CD4-positive, alpha-beta T cell treated with Interleukin-15 for 4 hours (primary cell): Measurements from ENCODE around the gene UTP18.
"Not testable (repeated sequence)": the region's sequence is repeated elsewhere in the genome, so short reads cannot be mapped to it uniquely, and the experiment has no call there.

Experiments used
- DNase-seq: peaks from one replicate; pipeline ENCODE4 v3.0.0-alpha.2; 2020; ENCODE audit warnings: low spot score

UTP18 gene

GRCh38 chr17:51259564-51260236 lies 646 bp upstream of the UTP18 start, which contains the start of gene MBTD1:
MBTD1 (minus strand) TSS chr17:51260049; CDS start chr17:51225161, 34,888 bp downstream.
- peak; percentile 95 for DNase-seq

- no peak for DNase-seq
Observed at GRCh38 chr17:51261024-51261963, 948 bp downstream of the UTP18 start.

- DNase-seq, result no peak
Observed at GRCh38 chr17:51263006-51263405, 2.7 kb downstream of the UTP18 start.

- DNase-seq, result not testable (repeated sequence)
Observed at GRCh38 chr17:51264466-51264865, 4.1 kb downstream of the UTP18 start.

DNA sequence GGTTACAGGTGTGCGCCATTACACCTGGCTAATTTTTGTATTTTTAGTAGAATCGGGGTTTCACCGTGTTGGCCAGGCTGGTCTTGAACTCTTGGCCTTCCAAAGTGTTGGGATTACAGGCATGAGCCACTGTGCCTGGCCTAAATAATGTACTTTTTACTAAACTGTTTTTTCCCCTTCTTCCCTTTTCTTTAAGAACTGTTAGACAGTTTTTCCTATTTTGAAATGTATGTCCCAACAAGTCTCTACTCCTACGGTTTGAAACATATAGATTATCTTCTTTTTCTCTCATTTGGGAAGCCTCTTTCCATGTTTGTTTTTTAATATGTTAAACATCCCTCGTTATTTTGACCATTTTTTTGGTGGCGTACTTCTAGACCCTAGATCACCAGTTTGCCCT lies 9.6 kb downstream of the UTP18 start:
- no peak for DNase-seq

DNA sequence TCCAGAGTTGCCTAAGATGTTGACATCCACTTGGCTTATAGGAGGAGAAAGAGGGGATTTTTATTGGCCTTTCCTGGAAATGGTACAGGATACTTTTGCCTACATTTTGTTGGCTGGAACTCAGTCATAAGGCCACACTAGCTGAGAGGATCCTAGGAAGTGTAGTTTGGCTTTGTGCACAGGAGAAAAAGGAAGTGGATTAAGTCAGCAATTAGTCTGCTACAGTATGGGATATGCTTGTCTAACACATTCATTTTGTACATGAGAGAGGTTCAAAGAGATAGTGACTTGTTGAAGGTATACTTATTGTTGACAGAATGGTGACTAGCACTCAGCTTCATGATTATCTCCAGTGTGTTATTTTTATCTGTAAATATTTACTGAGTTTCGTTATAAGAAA lies 10.3 kb downstream of the UTP18 start:
- DNase-seq, result no peak

DNA sequence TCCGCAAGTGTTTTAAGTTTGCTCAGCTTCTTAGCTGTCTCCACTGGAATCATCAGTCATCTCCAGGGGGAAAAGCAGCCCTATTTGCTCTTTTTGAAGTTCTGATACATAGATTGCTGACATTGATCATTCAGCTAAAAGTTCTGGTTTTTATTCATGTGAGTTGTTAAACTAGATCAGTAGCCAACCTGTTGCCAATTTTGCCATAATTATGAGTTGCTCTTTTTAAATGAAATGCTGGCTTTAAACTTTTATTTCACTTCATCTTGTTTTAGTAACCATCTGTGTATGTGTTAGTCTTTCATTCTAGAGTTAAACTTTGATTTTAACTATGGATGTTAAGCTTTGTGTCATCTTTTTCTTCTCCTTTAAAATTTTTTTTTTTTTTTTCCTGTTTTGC lies 12.5 kb downstream of the UTP18 start:
- DNase-seq, result no peak

DNA sequence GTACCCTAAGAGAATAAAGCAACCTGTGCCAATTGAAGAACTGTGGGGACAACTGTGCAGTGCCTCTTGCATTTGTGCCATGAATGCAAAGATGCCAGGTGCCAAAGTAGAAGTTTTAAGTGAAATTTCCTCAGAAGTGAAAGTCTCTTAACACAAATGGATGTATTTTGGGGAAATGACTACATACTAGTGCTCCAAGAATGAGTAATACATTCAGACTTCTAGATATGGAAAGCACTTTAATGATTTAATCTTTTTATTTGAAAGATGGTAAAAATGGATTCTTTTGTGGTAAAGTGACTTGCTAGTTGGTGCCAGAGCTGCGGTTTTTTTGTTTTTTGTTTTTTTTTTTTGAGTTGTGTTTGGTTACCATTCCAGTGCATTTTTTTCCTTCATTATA lies 15.0 kb downstream of the UTP18 start:
- DNase-seq, result no peak

DNA sequence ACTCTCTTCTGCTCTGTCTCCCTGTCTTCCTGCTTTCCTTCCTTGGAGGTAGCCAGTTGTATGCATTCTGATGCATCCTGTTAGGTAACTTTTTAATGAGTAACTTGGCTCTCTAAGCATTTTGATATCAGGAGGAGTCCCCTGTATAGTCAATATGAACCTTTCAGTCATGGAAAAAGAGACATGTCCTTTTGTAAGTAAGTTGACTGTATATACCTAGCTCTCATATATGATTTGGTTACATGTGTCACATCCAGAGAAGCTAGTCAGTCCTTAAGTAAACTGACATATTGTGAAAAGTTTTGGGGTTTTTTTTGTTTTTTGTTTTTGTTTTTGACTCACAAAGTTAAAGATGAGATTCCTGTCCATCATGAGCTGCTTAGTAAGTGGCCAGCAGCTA lies 18.8 kb downstream of the UTP18 start:
- DNase-seq, result no peak

DNA sequence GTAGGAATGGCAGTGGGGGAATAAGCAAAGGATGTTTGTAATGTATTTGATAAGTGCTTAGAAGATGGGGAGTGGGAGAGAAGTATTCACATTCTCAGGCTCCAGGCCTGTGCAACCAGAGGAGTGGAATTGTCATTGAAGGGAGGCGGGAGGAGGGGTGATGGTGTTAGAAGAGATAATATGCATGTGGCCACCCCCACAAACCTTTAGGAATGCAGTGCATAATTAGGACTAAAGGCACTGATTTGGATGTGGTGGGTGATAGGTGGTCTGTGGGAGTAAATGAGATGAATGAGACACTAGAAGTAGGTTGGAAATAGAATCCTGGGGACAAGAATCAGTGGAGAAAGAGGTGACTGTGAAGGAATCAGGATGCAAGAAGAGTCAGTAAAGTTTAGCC lies 27.1 kb downstream of the UTP18 start:
- DNase-seq, result no peak

DNA sequence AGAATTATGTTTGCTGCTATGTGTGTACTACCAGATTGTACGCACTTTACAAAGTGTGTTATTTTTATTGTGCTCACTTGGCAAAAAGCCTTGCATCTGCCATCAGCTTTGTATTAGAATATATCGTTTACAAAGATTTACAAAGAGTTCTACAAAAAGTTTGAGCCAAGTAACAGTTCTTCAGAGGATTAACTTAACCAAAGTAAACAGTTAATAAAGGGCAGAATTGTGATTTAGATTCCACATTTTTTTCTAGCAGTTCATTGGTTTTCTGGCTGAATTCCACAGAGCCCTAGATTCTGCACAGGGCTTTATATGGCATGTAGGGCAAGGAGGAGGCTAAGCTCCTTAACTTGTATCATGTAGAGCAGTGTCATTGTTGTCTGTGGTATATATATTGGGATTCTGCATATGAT lies 29.4 kb downstream of the UTP18 start:
- DNase-seq, result no peak

GRCh38 chr17:51294338-51294737 lies 34.0 kb downstream of the UTP18 start:
- DNase-seq, result not testable (repeated sequence)

- DNase-seq, result peak; percentile 25
Observed at GRCh38 chr17:51298508-51299371, 38.4 kb downstream of the UTP18 start.

DNA sequence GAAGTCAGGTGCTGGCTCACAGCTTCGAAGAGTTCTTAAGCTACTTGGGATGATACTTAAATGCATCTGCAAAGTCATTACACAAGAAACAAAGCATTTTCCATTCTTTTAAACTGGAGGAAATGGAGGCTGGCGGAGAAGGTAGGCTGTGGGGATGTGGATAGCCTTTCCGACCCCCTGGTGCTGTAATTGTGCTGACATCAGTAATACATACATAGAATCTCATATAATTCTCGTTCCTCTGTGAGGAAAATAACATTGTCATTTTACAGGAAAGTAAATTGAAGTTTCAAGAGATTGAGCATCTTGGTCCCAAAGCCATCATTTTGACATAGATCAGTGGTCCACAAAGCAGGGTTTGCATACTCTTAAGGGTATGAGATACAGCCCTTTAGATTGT lies 39.5 kb downstream of the UTP18 start:
- DNase-seq, result no peak

- no peak for DNase-seq
Observed at GRCh38 chr17:51305182-51305581, 44.8 kb downstream of the UTP18 start.

- not testable (repeated sequence) for DNase-seq
Observed at GRCh38 chr17:51312003-51312402, 51.7 kb downstream of the UTP18 start.

DNA sequence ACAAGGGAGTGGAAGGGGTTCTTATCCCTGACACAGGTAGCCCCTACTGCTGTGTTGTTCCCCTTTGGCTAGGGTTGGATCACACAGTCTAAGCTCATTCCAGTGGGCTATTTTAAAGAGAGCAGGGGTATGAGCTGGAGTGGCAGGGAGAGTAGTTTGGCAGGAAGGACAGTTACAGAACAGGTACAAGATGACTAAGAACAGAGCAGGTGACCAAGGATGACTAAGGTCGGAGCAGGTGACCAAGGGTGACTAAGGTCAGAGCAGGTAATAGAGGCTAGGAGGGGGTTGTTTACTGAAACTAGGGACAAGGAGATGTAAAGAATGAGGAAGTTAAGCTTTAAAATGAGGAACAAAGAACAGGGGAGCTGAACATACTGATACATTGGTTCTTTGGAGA lies 58.8 kb downstream of the UTP18 start:
- DNase-seq, result no peak

- peak; percentile 1 for DNase-seq
Observed at GRCh38 chr17:51322390-51323029, 62.2 kb downstream of the UTP18 start.

GRCh38 chr17:51325471-51325870 lies 65.1 kb downstream of the UTP18 start:
- DNase-seq, result no peak

DNA sequence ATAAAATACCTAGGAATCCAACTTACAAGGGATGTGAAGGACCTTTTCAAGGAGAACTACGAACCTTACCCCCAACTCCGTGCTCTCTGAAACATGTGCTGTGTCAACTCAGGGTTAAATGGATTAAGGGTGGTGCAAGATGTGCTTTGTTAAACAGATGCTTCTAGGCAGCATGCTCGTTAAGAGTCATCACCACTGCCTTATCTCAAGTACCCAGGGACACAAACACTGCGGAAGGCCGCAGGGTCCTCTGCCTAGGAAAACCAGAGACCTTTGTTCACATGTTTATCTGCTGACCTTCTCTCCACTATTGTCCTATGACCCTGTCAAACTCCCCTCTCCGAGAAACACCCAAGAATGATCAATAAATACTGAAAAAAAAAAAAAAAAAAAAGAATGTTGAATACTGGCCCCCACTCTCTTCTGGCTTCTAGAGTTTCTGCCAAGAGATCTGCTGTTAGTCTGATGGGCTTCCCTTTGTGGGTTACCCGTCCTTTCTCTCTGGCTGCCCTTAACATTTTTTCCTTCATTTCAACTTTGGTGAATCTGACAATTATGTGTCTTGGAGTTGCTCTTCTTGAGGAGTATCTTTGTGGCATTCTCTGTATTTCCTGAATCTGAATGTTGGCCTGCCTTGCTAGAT lies 70.6 kb downstream of the UTP18 start:
- DNase-seq, result not testable (repeated sequence)

- no peak for DNase-seq
Observed at GRCh38 chr17:51335006-51335590, 74.8 kb downstream of the UTP18 start.
